Smooth muscle cell (in vitro differentiated cells): ENCODE data around the gene BDH1. TPM values are rescaled to one million over a fixed set of nuclear protein-coding genes. Genes with fewer than 3 reads are reported as not detected.
A peak's percentile ranks its signal among the peaks of the same experiment; 100 is the strongest.

ENCODE experiments used
- DNase-seq: peaks from one replicate; lab custom pipeline; 2025; ENCODE audit not compliant: unreplicated experiment; lab: John Stamatoyannopoulos, UW
- H2AFZ ChIP-seq: fragments of 200-600 bp; sonication (generic); 2 replicates; pipeline ENCODE4 v1.6.0; 2016; ENCODE audit warnings: antibody characterized with exemption, low read depth, mild to moderate bottlenecking
- H3F3A ChIP-seq: fragments of 200-600 bp; sonication (generic); 2 replicates; pipeline ENCODE4 v1.6.0; 2017; ENCODE audit warnings: antibody characterized with exemption, low read depth
- H3K27ac ChIP-seq: fragments of 200-600 bp; sonication (generic); 2 replicates; pipeline ENCODE4 v1.5.1; 2016; ENCODE audit warnings: low read depth, mild to moderate bottlenecking
- H3K27me3 ChIP-seq: fragments of 200-600 bp; sonication (generic); 2 replicates; pipeline ENCODE4 v1.6.1; 2016; ENCODE audit warnings: low read depth, mild to moderate bottlenecking
- H3K36me3 ChIP-seq: fragments of 200-600 bp; sonication (generic); 2 replicates; pipeline ENCODE4 v1.5.1; 2016; ENCODE audit warnings: low read depth
- H3K4me1 ChIP-seq: fragments of 200-600 bp; sonication (generic); 2 replicates; pipeline ENCODE4 v1.5.1; 2016; ENCODE audit warnings: low read depth
- H3K4me2 ChIP-seq: fragments of 200-600 bp; sonication (generic); 2 replicates; pipeline ENCODE4 v1.6.0; 2016; ENCODE audit warnings: mild to moderate bottlenecking
- H3K4me3 ChIP-seq: fragments of 200-600 bp; sonication (generic); 2 replicates; pipeline ENCODE4 v1.5.1; 2016; ENCODE audit warnings: mild to moderate bottlenecking
- H3K79me2 ChIP-seq: fragments of 200-600 bp; sonication (generic); 2 replicates; pipeline ENCODE4 v1.6.0; 2016; ENCODE audit warnings: low read depth, mild to moderate bottlenecking
- H3K9ac ChIP-seq: fragments of 200-600 bp; sonication (generic); 2 replicates; pipeline ENCODE4 v1.6.0; 2016; ENCODE audit warnings: low read depth
- H3K9me3 ChIP-seq: fragments of 200-600 bp; sonication (generic); replicated peaks from 2 replicates; pipeline ENCODE4 v1.5.1; 2016; ENCODE audit warnings: low read depth
- H4K20me1 ChIP-seq: fragments of 200-600 bp; sonication (generic); 2 replicates; pipeline ENCODE4 v1.6.0; 2016; ENCODE audit warnings: low read depth
- CTCF ChIP-seq: fragments of 200-600 bp; sonication (generic); IDR thresholded peaks from 2 replicates; pipeline ENCODE4 v1.5.1; 2017; ENCODE audit warnings: borderline replicate concordance, mild to moderate bottlenecking, antibody characterized with exemption; ENCODE audit not compliant: insufficient read depth, poor library complexity, severe bottlenecking
- WGBS: methylation state at CpG from one replicate; pipeline ENCODE4 v1.1.7; 2016; ENCODE audit warnings: low lambda C conversion rate; 5-methylcytosine and 5-hydroxymethylcytosine counted together
- polyA plus RNA-seq: library from polyadenylated mRNA; unstranded; fragments of >200 nt; fragmentation: Nextera tagmentation; extraction: Ambion mirVana; gene quantifications from 2 replicates; pipeline ENCODE4 v1.2.1, GENCODE V29; 2016
- total RNA-seq: library from RNA; depleted of rRNA; stranded (reverse); fragments of >200 nt; gene quantifications from 2 replicates; pipeline ENCODE4 v1.2.3, GENCODE V29; 2014

Gene BDH1
- total and polyA plus RNA-seq, 2 experiments from 2014 or later, result 4.0 to 7.2 TPM

DNA sequence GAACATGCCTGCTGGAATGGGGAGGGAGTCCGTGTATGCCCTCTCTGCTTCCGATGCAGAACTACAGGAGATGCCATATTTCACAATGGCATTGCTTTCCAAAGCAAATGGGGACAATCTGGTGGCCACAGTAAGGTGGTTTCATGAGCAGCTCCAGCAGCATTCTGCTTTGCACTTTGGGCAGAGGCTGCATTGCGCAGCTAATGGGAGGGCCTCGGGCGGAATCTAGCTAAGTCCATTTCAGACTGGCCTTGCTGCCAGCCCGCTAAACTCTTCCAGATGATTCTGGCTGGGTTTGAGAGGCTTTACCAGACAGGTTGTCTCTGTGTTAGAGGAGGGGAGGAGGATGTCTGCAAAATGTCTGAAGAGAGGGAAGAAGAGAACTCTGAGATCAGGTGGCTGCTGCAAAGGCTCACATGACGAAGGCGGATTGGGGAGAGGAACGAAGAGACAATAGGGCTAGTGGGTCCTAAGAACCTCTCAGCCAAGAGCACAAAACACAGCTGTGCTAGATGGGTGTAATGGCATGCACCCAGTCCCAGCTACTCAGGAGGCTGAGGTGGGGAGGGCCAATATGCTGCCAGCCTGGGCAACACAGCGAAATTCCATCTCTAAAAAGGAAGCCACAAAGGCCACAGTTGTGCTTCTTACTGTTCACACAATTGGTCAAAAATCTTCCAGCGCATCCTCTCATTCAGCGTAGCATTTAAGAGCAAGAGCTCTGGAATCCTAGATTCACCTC, 63.7 kb downstream of the BDH1 start:
- Histone ChIP-seq H3F3A (peaks cover 10% of the 10 kb centered on the region), H3K36me3 (no peaks in the 10 kb centered on the region), H3K27me3 (no peaks in the 10 kb centered on the region), H3K4me2 (no peak overlapping the region), H3K4me3 (no peak overlapping the region), H3K4me1 (peaks cover 10% of the 10 kb centered on the region), H2AFZ (no peak overlapping the region), H3K9me3 (no peaks in the 10 kb centered on the region), H3K27ac (no peak overlapping the region), H4K20me1 (no peaks in the 10 kb centered on the region), H3K9ac (no peak overlapping the region), H3K79me2 (no peaks in the 10 kb centered on the region)
- WGBS, result 88% methylated on average over 12 of the region's 12 CpGs
- TF ChIP-seq CTCF, result no peak
- no peak for DNase-seq

DNA sequence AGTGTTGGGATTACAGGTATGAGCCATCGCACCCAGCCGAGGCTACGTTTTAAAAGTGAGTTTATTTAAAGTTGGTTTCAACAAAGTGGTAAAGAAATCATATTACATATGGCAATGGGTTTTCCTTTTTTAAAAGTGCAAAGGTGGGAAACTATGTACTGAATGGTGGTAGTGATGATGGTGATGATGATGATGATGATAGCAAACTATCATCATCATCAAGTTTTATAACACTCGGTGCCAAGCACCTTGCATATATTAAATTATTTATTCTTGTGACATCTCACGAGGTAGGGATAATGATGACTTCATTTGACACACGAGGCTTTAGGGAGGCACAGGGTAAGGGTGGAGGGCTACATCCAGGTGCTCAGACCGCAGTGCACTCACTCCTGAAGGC, 64.3 kb downstream of the BDH1 start:
- Histone ChIP-seq H4K20me1 (no peaks in the 10 kb centered on the region), H3K4me2 (no peak overlapping the region), H2AFZ (no peak overlapping the region), H3K27ac (no peak overlapping the region), H3K36me3 (no peaks in the 10 kb centered on the region), H3F3A (peaks cover 10% of the 10 kb centered on the region), H3K4me1 (peaks cover 10% of the 10 kb centered on the region), H3K9ac (no peak overlapping the region), H3K9me3 (no peaks in the 10 kb centered on the region), H3K79me2 (no peaks in the 10 kb centered on the region), H3K4me3 (no peak overlapping the region), H3K27me3 (no peaks in the 10 kb centered on the region)
- DNase-seq, result no peak
- TF ChIP-seq CTCF, result no peak
- 94% methylated on average over 7 of the region's 7 CpGs for WGBS

- peaks cover 10% of the 10 kb centered on the region for H3F3A ChIP-seq
- H3K36me3 ChIP-seq, result no peaks in the 10 kb centered on the region
- no peak overlapping the region for H2AFZ ChIP-seq
- no peaks in the 10 kb centered on the region for H3K9me3 ChIP-seq
- 80% methylated on average over 13 of the region's 13 CpGs for WGBS
- DNase-seq, result no peak
- H3K9ac ChIP-seq, result no peak overlapping the region
- H3K79me2 ChIP-seq, result no peaks in the 10 kb centered on the region
- peaks cover 10% of the 10 kb centered on the region for H3K4me1 ChIP-seq
- no peak overlapping the region for H3K4me3 ChIP-seq
- TF ChIP-seq CTCF, result no peak
- peak overlapping the region; percentile 3 for H3K4me2 ChIP-seq
- H3K27ac ChIP-seq, result no peak overlapping the region
- no peaks in the 10 kb centered on the region for H3K27me3 ChIP-seq
- no peaks in the 10 kb centered on the region for H4K20me1 ChIP-seq
Observed at GRCh38 chr3:197490098-197491058, 65.4 kb downstream of the BDH1 start.
